Uterus (tissue), 2 donors: ENCODE results near the gene MAD1L1.

ENCODE experiments used
- POLR2A ChIP-seq, 2 donors: fragments of 450-650 bp; IDR thresholded peaks; one replicate each; pipeline ENCODE4 v1.6.1; 2016; ENCODE audit warnings: antibody characterized with exemption in 2 of 2, mild to moderate bottlenecking in 1 of 2, moderate library complexity in 1 of 2
- TF ChIP-seq, protein P1 (sequence below), 4 experiments: fragments of 200-600 bp in 2 of 4; fragments of 450-650 bp in 2 of 4; sonication (generic) in 2 of 4; IDR thresholded peaks; one replicate each; pipeline ENCODE4 v1.5.1; 2016 to 2019; ENCODE audit warnings: antibody characterized with exemption in 4 of 4, mild to moderate bottlenecking in 2 of 4, moderate library complexity in 1 of 4

GRCh38 chr7:1844336-1844950 lies 388.3 kb downstream of the MAD1L1 start:
- TF ChIP-seq POLR2A (IDR thresholded peaks at IDR 0.05), result no peak
- TF ChIP-seq, protein P1, sequence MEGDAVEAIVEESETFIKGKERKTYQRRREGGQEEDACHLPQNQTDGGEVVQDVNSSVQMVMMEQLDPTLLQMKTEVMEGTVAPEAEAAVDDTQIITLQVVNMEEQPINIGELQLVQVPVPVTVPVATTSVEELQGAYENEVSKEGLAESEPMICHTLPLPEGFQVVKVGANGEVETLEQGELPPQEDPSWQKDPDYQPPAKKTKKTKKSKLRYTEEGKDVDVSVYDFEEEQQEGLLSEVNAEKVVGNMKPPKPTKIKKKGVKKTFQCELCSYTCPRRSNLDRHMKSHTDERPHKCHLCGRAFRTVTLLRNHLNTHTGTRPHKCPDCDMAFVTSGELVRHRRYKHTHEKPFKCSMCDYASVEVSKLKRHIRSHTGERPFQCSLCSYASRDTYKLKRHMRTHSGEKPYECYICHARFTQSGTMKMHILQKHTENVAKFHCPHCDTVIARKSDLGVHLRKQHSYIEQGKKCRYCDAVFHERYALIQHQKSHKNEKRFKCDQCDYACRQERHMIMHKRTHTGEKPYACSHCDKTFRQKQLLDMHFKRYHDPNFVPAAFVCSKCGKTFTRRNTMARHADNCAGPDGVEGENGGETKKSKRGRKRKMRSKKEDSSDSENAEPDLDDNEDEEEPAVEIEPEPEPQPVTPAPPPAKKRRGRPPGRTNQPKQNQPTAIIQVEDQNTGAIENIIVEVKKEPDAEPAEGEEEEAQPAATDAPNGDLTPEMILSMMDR (IDR thresholded peaks at IDR 0.05), result no peak
